Measurements from ENCODE around the gene FOXO6.

DNA sequence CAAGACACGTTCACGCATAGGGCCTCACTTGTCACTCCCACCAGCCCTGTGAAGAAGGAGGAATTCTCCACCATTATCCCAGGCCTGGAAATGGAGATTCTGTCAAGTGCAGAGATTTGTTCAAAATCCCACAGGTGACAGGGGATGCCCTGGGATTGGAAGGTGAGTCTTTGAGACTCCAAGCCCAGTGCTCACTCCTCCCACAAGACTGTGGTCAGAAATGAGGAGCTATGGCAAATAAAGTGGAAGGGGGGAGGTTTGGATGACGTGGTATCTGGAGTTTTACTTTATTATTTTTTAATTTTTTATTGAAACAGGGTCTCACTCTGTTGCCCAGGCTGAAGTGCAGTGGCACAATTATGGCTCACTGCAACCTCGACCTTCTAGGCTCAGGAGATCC is 12.8 kb upstream of the FOXO6 start:
- no peak for TF ChIP-seq EZH2phosphoT487 (IDR thresholded peaks at IDR 0.05; ENCODE audit: insufficient read depth, low read depth)
- no peak for TF ChIP-seq EZH2 (IDR thresholded peaks at IDR 0.05; ENCODE audit: insufficient read depth, poor library complexity, severe bottlenecking)
